Umbilical cord (tissue), 2 donors: Measurements from ENCODE around the gene ADAD2. TPM values are rescaled to one million over a fixed set of nuclear protein-coding genes. Genes with fewer than 3 reads are reported as not detected.

Experiments used
- DNase-seq: peaks from one replicate; pipeline ENCODE4 v3.0.0-alpha.2; 2015; ENCODE audit warnings: low spot score
- total RNA-seq: library from RNA; depleted of rRNA; stranded (reverse); fragments of >200 nt; gene quantifications from one replicate; pipeline ENCODE4 v1.2.3, GENCODE V29; 2014; ENCODE audit warnings: low replicate concordance; ENCODE audit not compliant: insufficient read depth

Gene ADAD2
- total RNA-seq, 1 donor from 2014 or later, result not detected

DNA sequence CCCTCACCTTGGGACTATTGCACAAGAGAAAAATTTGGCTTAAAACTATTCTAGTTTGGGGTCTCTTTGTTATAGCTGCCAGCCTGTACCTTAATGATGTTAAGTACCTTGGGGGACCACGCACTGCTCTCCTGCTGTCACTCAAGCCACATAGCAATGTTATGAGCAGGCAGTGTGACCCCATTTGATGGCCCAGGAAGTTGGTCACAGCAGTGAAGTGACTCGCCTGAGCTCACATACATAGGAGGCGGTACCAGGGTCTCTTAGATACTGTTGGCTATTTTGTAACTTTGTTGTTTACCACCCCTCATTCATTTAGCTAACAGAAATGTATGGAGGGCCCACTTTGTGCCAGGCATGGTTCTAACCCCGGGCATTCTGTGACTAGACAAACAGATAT is 32.5 kb downstream of the ADAD2 start:
- no peak for DNase-seq

DNA sequence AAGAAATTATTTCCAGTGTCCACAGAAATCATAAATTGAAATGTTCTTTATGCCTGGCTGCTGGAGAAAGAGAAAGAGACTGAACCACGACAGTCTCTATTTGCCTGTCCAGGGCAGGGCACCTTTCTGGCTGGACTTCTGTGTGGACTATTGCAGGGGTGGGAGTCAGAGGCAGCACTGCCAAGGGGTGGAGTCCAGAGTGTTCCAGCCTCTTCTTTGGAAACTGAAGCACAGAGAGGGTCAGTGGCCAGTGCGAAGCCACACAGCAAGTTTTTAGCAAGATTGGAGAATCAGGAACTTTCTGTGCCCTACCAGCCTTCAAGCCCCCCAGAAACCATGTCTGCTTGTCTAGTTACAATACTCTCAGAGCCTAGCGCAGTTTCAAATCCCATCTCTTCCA is 33.6 kb downstream of the ADAD2 start:
- DNase-seq, result no peak

DNA sequence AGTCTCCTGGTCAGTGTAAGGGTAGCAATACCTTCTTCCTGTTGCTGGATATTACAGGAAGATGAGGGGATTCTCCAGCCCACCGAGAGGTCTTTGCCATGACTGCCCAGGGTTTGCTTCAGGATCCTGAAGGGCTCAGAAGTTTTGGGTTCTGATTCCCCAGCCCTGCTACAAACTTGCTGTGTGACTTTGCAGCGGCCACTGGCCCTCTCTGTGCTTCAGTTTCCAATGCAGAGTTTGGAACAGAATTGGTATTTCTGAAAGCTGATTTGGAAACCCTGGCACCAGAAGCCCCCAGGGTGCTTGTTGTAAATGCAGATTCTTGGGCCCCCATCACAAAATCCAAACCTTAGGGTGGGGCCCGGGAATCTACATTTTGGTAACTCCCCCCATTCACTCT is 34.2 kb downstream of the ADAD2 start:
- DNase-seq, result no peak

DNA sequence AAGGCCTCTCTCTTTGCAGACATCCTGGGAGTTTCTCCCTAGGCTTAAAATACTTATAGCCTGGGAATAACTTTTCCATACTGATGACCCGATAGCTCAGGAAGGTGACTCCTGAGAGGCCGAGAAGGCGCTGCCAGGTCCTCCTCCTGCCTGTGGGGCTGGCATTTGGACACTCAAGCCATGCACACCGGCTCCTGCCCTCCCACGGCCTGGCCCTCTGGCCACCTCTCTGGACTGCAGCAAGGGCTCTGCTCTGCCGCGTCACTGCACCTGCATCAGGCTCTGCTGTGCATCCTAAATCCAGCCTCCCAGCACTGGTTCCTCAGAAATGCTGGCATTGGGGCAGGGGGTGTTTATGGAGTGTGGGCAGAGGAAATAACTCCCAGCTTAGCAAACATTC is 34.6 kb downstream of the ADAD2 start:
- DNase-seq, result no peak

DNA sequence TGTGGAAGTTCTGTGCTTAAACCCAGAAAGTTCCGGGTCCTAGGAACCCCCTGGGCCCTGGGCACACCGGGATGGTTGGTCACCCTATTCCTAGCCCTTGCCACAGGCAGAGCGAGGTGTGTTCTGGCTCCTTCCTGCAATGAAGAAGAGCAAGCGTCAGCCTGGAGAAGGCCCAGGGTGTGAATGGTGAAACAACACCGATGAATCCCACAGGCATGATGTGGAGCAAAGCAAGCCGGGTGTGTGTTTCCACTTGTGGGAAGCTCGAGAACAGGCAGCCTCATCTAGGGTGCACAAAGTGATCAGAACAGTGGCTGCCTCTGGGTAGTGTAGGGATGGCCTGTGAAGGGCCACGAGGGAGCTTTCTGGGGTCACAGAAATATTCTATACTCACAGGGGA is 35.1 kb downstream of the ADAD2 start:
- DNase-seq, result no peak

DNA sequence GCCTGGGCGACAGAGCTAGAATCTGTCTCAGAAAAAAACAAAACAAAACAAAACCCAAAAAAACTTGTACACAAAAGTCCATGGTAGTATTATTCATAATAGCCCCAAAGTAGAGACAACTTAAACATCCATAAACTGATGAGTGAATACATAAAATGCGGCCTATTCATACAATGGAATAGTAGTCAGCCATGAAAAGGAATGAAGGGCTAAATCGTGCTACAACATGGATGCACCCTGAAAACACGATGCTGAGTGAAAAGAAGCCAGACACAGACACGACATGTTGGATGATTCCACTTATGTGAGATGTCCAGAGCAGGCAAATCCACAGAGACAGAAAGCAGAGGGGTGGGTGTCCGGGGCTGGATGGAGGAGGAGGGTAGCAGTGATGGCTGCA is 36.6 kb downstream of the ADAD2 start:
- DNase-seq, result no peak

DNA sequence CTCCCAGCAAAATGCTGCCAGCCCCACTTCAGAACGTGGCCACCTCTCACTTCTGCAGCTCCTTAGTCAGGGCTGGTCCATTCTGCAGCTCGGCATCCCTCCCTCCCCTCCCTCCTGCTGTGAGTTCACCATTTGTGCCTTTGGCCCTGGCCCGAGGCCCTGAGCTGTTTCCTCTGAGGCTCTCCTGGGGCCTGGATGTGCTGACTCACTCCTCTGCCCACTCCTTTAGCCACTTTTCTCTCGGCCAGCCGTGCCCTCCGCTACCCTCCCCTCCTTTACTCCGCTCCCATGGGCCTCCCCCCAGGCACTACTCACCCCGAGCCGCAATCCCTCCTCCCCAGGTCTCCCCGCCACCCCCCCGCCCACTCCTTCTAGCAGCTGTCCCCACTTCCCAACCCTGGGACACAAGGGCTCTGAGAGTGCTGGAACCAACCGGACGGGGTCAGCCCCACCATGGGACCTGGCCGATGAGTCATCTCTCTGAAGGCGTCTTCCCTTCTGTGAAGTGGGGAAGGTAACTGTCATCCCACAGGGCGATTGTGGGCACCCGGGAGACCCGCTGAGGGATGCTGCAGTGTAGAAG is 37.4 kb downstream of the ADAD2 start:
- DNase-seq, result peak; percentile 85

DNA sequence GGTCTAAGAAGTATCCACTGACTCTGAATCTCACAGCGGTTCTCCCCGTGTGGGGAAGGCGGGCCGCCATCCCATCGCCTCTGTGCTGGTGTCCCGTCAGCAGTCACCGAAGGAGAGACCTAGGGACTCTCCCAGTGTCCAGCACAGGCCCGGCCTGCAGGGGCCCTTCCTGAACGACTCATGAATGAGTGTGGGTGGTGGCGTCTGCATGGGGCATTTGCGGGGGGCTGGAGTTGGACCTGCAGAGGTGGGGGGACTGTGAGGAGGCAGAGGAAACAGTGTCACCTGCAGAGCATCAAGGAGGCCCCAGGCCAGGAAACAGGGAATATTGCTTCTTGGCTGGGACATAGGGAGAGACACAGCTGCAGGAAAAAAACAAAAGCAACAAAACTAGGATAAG is 38.5 kb downstream of the ADAD2 start:
- DNase-seq, result no peak

DNA sequence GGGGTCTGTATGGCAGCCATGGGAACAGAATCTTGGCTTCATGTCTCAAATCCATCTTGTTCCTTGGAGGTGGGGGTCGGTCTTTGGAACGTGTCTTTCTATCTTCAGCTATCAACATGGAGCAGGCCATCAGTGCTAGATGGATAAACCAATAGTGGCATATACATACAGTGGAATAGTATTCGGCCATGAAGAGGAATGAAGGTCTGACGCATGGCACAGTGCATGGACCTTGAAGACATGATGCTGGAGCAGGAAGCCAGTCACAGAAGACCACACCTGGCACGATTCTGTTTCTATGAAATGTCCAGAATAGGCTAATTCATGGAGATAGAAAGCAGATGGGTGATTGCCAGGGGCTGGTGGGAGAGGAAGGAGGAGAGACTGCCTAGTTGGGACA is 41.1 kb downstream of the ADAD2 start:
- DNase-seq, result no peak

DNA sequence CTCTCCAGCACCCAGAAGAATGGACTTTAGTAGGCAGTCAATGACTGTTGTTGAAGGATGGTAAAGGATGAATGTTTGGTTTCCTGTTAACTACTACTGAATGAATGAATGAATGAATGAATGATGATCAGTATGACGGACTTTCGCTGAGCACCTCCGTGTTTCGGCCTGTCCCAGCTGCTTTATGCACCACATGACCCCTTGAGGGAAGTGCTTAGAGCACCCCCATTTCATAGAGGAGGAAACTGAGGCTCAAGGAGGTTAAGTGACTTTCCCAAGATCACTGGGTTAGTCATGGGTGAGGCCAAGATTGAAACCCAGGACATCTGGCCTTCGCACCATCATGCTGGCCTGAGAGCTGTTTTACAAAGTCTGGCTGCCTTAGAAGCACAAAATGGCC is 42.0 kb downstream of the ADAD2 start:
- no peak for DNase-seq

DNA sequence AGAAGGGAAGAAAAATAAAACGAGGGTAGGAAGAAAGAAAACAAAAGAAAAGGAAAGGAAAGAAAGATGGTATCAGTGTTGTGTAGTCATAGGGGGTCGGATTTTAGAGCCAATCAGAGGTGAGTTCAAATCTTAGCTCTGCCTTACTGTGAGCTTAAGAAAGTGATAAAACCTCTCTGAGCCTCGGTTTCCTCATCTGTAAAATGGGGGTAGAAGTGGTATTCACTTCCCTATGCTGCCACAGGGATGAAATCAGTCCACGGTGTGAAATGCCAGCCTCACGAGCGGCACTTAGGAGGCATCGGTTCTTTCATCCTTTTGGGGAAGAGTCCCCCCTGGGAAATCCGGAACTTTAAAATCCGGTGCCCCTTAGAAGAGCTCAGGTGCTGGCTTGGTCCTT is 42.8 kb downstream of the ADAD2 start:
- DNase-seq, result no peak

DNA sequence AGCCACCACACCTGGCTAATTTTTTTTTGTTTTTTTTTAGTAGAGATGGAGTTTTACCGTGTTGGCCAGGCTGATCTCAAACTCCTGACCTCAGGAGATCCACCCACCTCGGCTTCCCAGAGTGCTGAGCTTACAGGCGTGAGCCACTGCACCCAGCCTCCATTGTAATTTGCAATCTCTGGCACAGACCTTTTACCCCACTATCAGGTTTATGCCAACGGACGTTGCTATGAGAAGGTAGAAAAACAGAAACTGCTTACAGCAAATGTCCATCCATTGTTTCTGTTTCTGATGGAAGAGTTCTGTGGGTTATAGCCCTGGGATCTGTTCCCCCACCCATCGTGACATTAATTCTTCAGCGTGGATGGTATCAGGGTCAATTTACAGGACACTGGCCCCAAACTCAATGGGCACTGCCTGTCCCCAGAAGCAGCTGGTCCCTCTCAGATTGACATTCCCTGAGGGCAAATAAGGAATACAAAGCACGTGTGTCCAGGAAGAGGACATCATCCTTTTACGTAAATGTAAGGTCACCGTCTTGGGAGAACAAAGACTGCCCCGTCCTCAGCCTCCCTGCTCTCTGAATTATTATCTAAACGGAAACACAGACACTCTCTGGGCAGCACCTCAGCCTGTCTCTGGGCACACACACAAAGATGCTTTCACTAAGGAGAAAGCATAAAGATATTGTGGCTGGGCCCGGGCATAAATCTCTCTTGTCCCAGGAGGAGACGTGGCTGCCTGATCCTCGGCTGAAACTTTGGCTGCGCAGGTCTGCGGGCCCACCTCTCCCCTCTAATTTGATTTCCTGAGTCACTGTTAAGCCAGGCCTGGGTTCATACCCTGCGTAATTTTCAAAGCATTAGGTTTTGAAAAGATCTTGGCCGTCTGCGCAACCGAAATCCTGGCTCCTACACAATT is 43.6 kb downstream of the ADAD2 start:
- peak; percentile 74 for DNase-seq

DNA sequence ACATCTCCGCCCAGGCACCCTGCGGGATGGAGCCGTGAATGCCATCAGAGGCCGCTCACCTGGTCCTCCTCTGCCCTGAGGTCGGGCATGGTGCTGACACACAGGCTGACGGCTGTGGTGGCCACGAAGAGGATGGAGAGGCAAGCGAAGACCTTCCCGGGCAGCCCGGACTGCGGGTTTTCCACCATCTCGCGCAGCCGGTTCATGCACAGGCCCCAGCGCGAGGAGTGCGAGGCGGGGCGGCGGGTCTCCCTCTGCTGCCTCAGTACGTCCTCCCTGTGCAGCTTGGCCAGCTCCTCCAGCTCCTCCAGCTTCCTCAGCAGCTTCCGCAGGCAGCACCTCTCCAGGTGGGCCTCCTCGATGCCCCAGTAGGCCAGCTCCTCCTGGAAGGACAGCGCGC is 45.7 kb downstream of the ADAD2 start:
- no peak for DNase-seq

DNA sequence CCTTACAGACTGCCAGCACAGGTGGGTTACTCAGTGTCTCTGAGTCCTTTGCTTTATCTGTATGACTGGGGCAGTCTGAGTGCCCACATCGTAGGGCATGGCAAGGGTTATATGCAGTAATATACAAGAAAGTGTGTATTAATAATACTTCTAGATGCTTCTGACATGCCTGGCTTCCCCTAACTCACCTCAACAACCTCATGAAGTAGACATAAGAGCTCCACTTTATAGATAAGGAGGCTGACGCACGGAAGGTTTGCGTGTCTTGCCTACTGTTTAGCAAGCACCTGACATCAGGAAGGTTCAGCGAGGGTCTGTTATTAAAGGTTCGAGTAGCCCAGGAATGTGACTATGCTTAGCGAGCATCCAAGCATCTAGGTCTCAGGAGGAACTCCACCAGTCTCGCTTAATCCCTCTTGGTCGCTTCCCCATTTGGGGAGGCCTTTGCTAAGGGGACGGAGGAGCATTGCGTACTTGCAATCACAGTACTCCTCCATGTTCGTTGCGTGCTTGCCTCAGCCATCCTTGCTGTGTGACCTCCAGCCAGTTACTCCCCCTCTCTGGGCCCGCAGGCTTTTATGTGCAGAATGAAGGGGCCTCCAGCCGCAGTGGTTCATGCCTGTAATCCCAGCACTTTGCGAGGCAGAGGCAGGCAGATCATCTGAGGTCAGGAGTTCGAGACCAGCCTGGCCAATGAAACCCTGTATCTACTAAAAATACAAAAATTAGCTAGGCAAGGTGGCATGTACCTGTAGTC is 47.2 kb downstream of the ADAD2 start:
- DNase-seq, result no peak

DNA sequence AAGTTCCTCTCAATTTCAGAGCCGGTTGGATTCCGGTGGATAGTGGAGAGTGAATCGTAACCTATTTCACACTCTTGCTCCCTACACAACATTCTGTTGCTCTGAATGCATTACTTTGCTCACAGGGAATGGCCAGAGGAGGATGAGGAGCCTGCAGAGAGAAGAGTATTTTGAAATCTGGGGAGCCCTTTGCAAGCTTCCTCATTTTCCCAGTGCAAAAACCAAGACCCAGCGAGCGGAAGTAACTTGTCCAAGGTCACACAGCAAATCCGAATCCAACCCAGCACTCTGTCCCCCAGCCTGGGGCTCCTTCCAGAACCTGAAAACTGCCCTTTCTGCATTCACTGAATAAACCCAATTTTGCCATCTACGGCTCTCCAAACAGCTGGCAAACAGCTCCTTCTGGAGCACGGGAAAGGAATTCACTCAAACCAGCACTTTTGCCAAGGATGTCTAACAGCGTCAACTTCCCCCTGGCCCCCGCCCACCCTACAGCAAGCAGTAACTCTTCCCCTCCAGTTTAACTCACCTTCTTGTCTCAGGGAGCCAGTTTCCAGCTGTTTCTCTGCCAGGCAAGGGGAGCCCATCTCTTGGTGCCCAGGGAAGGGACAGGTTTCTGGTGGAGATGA is 48.3 kb downstream of the ADAD2 start:
- peak; percentile 15 for DNase-seq

DNA sequence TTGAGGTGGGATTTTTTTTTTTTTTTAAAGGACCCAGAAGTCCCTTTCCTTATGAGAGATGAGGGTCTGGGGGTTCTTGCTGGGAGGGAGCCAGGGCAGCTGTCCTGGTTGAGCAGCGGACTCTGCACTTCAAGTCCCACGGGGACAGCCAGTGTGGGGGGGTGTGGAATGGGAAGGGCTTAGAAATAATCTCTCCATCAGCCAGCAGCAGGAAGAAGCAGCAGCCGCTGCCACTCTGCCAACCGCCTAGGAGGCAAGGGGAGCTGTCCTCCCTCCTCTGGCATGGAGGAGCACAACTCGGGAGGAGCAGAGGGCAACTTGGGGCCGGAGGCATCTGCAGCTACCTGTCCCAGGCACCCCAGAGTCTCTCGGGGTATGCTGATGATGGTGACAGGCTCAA is 49.0 kb downstream of the ADAD2 start, which contains the start of gene KCNG4:
Gene KCNG4 (minus strand): TSS at position 104 of the 400 bp plus-strand sequence. CDS start 2,527 bp downstream, outside the sequence.
- DNase-seq, result peak; percentile 21

DNA sequence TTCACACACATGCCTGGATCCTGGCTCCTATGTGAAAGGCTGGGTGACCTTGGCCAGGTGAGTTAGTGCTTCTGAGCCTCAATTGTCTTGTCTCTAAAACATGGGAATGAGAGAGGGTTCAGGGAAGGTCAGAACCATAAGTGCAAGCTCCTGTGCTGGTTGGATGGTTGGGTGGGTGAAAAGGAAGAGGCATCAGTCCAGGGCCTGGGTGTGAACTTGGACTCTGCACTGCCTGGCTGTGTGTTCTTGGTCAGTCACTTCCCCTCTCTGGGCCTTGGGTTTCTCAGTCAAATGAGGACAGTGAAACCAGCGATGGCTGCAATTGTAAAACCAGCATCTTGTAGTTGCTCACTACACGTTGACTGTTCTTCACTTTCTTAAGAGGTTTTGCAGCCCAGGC is 49.5 kb downstream of the ADAD2 start:
- DNase-seq, result no peak

DNA sequence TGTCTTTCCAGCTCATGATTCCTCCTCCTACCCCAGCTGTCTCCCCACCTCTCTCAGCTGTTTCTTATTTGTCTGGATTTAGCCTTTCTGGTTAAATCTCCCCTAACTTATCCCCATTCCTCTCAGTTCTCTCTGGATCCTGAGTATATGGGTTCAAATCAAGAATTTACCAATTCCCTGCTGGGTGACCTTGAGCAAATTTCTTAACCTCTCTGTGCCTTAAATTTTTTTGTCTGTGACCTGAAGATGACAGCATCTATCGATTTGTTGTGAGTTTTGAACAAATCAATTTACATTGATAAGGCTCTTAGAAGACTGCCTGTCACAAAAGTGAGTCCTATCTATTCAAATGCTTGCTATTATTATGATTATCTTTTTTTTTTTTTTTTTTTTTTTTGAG is 50.8 kb downstream of the ADAD2 start:
- DNase-seq, result no peak

DNA sequence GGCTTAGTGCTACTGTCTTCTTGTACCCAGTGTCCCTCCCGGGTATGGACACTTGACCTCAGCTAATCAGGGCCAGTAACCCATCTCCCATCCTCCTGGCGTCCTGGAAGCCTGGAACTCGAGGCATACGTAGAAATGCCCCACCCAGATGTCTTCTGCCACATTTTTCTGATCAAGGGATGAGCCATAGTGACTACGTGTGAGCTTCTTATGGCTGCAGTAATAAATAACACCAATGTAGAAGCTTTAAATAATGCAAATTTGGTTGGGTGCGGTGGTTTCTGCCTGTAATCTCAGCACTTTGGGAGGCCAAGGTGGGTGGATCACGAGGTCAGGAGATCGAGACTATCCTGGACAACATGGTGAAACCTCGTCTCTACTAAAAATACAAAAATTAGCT is 51.9 kb downstream of the ADAD2 start:
- DNase-seq, result no peak

DNA sequence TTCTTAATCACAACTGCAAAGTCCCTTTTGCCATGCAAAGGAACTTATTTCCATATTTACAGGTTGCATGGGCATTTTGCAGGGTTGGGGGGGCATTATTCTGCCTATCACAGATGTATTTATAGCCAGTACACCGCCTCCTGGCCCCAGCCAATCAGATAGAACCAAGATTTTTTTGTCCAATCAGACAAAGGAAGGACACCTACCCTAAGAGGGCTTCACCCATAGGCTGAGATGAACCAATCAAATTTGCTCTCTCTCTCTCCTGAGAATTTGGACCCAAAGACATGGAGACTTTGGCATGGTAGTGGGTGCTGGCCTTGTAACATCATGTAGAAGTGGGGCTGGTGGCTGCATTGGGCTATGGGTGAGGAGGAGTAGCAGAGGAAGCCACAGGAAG is 52.8 kb downstream of the ADAD2 start:
- no peak for DNase-seq

DNA sequence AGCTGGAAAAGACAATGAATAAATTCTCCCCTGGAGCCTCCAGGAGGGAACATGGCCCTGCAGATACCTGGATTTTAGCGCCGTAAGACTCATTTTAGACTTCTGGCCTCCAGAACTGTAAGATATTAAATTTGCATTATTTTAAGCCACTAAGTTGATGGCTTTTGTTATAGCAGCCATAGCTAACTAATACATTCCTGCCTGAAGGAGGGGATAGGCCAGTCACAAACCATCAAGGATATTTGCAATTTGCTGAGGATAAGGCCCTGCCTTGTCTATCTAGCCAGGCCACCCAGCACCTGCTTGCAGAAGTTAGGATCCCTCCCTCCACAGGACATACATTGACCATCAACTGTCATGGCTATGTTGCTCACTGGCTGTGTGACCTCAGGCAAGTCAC is 53.8 kb downstream of the ADAD2 start:
- no peak for DNase-seq
